NCI-H226 (cell line): ENCODE data around the gene TM9SF3.

ENCODE experiments used
- DNase-seq: peaks from one replicate; pipeline ENCODE4 v3.0.0-alpha.2; 2015

TM9SF3 gene

DNA sequence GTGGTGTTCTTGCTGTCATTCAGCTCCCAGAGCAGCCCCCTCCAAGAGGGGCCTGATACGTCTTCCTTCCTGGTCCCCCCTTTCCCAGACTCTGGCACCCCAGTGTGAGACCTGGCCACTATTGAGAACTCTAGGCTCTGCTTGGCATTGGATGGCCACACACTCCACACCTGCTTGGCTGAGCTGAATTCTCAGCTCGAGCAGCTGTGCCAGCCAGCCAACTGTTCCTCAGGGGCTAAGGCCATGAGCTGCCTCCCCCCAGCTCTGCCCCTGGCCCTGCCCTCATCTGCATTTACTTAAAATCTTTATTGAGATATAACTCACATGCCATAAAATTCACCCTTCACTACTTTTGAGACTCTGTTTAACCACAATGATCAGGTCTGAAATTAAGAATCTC lies 79.8 kb downstream of the TM9SF3 start:
- no peak for DNase-seq

DNA sequence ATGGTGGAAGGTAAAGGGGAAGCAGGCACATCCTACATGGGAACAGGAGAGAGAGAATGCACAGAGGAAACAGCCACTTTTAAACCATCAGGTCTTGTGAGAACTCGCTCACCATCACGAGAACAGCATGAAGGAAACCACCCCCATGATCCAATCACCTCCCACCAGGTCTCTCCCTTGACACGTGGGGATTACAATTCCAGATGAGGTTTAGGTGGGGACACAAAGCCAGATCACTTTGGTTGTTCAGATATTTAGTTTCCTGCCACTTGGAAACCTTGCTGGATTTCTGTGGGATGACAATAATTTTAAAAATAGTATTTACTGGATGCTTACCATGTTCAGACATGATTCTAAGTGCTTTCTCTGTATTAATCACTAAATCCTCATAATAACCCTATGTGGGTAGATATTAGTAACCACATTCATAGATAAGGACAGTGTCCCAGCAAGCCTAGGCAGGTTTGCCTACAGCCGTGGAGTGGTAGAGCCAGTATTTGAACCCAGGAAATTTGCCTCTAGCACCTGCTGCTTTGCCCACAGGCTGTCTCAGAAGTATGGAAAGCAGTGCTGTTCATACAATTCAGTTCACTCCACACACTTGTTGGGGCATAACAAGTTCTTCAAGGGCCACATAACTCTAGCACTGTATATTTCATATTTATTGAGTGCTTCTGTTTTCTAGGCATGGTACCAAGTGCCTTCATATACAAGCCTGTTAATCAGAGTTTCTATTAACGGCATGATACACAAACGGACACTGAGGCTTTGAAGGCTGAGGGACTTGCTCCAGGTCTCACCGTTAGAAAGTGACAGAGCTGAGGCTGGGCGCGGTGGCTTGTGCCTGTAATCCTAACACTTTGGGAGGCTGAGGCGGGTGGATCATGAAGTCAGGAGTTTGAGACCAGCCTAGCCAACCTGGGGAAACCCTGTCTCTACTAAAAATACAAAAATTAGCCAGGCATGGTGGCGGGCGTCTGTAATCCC lies 81.4 kb downstream of the TM9SF3 start:
- no peak for DNase-seq

GRCh38 chr10:96502561-96503282 lies 84.1 kb downstream of the TM9SF3 start:
- DNase-seq, result no peak

DNA sequence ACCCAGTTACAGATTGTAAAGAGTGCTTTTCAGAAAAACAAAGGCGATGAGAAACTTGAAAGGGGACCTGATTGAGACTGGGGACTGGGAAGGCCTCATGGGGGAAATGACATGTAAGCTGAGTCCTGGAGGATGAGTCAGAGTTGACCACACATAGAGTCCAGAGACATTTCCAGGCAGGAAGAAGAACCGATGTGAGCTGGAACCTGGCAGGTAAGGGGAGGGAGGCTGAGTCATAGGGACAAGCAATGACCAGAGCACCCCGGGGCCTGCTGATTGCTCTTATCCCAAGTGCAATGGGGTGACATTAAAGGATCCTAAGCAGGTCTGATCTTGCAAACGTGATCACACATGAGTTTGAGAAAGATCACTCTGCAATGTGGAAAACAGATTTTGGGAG lies 84.8 kb downstream of the TM9SF3 start:
- no peak for DNase-seq

DNA sequence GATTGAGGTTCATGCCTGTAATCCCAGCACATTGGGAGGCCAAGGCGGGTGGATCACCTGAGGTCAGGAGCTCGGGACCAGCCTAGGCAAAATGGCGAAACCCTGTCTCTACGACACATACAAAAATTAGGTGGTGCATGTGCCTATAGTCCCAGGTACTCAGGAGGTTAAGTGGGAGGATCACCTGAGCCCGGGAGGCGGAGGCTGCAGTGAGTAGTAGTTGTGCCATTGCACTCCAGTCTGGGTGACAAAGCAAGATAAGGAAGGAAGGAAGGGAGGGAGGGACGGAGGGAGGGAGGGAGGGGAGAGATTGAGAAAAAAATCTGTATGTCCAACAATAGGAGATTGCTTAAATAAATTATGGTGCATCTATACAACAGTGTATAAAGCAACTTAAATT lies 86.3 kb downstream of the TM9SF3 start:
- no peak for DNase-seq

- no peak for DNase-seq
Observed at GRCh38 chr10:96500050-96500449, 86.8 kb downstream of the TM9SF3 start.

DNA sequence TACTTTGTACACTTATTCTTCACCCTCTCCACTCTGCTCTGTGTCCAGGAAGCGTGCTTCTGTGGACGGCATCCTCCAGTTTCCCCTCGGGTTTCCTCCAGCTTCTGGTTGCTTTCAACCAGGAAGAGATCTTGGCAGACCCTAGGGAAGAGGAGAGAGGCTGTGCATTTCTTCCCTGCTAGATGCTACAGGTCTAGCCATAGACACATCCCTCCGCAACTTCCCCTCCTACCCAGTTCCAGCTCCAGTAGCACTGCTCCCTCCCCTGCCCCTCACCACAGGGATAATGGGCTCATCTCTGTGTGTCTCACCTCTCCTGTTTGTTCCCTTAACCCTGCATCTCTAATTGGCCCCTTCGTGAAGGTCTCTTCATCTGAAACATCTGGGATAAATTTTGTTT lies 89.4 kb downstream of the TM9SF3 start:
- no peak for DNase-seq

- no peak for DNase-seq
Observed at GRCh38 chr10:96496281-96496925, 90.4 kb downstream of the TM9SF3 start.

DNA sequence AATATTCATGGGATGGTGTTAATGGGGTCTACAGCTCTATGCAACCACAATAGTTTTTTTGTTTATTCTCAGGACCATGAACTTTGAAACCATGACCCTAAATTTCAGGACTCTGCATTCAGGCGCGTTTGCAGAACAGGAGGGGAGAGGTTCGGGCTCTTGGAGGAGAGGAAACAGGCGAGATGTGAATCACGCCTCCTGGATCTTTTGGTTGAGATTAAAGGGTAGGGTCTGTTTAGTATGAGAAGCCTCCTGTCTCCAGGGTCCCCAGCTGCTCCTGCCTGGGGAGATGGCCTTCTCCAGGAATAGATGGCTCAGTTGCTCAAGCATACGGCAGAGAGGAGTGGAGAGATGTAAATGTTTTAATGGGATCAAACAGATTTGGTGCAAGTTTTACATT lies 91.3 kb downstream of the TM9SF3 start:
- no peak for DNase-seq

- no peak for DNase-seq
Observed at GRCh38 chr10:96494694-96495093, 92.1 kb downstream of the TM9SF3 start.

DNA sequence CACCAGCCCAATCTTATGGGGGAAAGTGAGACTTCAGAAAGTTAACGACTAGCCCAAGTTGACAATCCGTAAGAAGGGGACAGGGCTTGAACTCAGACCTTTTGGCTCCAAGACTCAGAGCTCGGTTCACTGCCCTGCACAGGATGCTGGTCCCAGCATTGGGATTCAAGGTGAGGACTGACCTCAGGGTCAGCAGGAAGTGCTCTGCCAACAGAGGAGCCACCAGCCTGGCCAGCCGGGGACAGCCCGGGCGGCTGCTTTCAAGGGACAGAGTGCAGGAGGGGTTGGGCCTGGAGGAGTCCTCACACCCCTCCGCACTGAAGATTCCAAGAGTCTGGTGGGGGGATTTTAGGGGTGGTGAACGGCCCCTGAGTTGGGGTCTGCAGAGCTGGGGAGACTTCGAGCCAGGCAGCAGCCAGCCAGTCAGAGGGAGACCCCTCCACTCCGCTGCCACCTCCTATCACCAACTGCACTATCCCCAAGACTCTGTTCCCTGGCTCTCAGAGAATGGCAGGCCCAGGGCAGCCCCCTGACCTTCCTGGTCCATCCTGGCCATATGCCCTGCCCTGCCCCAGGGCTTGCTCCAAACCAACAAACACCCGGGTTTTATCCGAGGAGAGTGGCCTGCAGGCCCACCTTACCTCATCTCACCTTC lies 92.8 kb downstream of the TM9SF3 start:
- no peak for DNase-seq

DNA sequence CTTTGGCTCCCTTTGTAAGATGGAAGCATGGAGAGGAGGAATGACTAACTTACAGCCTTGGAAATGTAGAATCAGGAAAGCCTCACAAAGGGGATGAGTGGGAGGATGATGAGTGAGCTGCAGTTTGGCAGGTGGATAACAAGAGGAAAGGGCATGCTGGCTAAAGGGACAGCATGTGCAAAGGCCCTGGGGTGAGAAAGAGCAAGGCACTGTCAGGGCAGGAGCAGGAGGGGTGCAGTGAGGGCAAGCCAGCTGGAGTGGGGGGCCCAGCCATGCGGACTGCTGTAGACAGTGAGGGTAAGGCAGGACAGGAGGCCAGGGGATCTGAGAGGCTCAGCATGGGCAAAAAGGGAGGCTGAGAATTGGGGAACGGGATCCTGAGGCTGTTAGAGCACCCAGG lies 93.6 kb downstream of the TM9SF3 start:
- no peak for DNase-seq

DNA sequence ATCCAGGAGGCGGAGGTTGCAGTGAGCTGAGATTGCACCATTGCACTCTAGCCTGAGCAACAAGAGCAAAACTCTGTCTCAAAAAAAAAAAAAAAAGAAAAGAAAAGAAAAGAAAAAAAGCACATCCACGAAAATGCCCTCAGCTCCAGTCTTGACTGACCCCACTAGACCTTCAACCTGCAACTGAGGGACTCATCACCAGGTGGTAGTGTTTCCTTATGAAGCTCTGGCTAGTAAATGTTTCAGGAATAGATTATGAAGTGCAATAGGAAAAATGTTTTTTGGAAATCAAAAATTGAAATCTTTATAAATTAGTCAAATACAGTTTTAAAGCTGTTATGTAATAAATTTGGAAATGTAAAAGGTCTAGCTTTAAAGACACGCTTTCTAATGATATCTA lies 95.5 kb downstream of the TM9SF3 start:
- DNase-seq, result no peak

GRCh38 chr10:96488161-96488935 lies 98.5 kb downstream of the TM9SF3 start:
- DNase-seq, result no peak

- DNase-seq, result no peak
Observed at GRCh38 chr10:96482815-96483588, 103.8 kb downstream of the TM9SF3 start.

GRCh38 chr10:96478355-96478754 lies 108.5 kb downstream of the TM9SF3 start:
- DNase-seq, result no peak

DNA sequence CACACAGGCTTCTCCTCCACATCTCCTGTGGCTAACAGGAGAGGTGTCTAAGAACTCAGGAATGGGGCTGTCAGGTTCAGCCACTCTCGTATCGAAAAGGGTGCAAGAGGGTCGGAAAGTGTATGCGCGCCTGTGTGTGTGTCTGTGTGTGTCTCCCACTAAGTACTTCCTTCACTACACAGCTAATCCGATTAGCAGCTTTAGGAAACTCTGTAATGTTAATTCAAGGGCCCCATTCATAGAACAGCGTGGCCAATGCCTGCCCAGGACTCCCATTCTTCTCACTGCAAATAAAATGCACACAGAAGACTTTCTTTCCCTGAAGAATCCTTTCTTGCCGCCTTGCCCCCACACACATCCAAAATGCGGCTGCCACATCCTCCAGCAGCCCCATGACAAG lies 112.9 kb downstream of the TM9SF3 start:
- DNase-seq, result no peak

DNA sequence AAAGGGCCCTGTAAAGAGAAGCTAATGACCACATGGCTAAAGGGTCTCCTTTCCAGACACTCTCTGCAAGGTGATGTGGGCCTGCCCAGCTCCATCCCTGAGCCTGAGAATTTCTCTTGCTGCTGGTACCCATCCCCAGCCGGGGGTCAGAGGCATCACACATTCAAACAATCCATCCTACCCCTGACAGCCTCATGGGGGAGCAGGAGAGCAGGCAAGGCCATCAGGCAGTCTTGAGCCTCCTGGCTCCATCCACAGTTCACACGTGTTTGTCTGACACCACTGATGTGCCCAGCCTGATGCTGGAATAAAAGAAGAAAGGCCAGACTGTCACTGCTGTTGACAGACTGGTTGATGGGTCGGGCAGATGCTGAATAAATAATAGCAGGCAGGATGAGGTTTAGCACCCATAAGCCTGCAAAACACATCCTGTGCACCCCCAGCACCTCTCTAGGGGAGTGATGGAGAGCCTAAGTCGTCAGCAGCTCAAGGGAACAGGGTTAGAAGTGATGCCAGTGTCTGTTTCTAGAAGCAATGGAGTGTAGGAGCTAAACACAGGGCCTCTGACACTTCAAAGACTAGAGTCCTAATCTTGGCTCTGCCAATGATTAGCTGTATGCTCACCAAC lies 116.6 kb downstream of the TM9SF3 start:
- no peak for DNase-seq

DNA sequence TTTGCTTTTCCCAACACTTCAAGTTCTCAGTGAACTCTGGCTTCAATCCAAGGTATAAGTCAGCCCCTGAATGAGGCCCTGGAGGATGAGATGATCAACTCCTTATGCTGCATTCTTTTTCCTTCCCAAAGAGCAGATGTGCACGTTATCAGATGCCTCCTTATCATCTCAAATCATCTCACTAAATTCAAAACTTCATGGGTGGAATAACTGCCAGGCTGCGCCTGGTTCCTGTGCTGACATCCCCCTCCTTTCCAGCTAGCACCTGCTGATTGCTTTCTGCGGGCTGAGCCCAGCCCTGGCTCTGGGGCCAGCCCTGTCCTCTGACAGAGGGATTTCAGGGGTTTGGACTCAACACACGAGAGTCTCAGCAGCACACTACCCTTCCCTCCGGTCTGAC lies 118.0 kb downstream of the TM9SF3 start:
- DNase-seq, result no peak
